ENCODE data around the gene UGT1A3. TPM values are rescaled to one million over a fixed set of nuclear protein-coding genes. Genes with fewer than 3 reads are reported as not detected.
"Not testable (repeated sequence)": the region's sequence is repeated elsewhere in the genome, so short reads cannot be mapped to it uniquely, and the experiment has no call there.

Gene UGT1A3
- total and polyA plus RNA-seq, 5 donors from 2014 or later = not detected

DNA sequence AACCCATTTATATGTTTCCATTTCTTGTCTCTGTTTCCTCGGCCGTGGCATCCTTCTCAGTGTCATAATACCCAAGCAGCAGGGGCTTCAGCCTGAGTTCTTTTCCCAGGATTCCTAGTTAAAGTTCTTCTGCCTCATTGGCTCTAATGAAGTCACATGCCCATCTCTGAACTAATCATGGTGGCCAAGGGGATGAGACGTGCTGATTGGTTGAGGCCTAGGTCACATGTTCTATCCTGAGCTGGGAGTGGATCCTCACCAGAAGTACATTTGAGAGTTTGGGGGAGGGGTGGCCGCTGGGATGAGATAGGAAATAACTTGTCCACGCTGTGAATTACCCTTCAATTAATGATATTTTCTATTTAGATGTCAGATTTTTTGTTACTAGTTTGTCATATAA, 19.9 kb upstream of the UGT1A3 start:
- Mint-ChIP-seq H3K27me3 (peaks cover 13% of the 10 kb centered on the region), H3K36me3 (no peaks in the 10 kb centered on the region), H3K4me1 (no peaks in the 10 kb centered on the region), H3K9me3 (peaks cover 0 to 4% (median 0%) of the 10 kb centered on the region in 7 donors), H3K4me3 (no peak overlapping the region), H3K27ac (no peak overlapping the region)
- Histone ChIP-seq H3K4me1 (ENCODE audit: control insufficient read depth, insufficient read depth, low read length, poor library complexity, severe bottlenecking) (no peaks in the 10 kb centered on the region), H3K9me3 (ENCODE audit: control insufficient read depth in 2 of 2, low read length in 2 of 2) (no peaks in the 10 kb centered on the region), H3K4me3 (ENCODE audit: low read depth, low read length) (no peak overlapping the region), H3K27ac (ENCODE audit: insufficient read depth, low read length, poor library complexity, severe bottlenecking) (no peak overlapping the region), H3K36me3 (ENCODE audit: control insufficient read depth, insufficient read depth, low read length) (no peaks in the 10 kb centered on the region), H3K27me3 (ENCODE audit: control insufficient read depth, insufficient read depth, low read length) (peaks cover 9% of the 10 kb centered on the region)
- no peak for DNase-seq
- no peak for ATAC-seq (ENCODE audit: low read depth in 2 of 2)

DNA sequence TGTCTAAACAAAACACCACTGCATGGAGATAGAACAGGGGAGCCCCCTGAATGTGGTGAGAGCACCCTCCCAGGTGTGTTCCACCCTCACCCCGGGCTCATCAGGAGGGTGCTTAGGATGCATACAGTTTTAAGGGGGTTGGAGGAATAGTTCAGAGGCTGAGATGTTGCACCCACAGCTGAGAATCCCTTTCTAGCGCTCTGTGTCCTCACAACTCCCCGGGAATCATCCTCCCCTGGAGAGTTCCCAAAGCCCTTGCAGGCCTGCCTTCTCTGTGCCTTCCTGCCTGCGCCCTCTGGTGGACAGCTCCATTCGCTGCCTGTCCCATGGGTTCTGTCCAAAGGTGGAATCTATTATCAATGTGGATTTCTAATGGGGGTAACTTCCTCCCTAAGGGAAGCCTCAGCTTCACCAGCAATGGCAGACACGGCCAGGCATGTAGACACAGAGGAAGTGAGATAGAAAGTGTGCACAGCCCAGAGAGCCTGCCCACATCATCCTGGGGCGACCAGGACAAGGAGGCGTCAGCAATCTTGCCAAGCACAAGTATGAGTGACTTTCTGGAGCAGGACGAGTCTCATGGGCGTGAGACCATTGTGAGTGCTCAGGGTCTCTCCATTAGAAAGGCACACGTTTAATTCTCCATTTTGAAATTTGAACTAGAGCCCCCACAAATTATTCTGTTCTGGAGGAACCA, 17.4 kb upstream of the UGT1A3 start:
- peaks cover 9% of the 10 kb centered on the region for H3K27me3 ChIP-seq (ENCODE audit: control insufficient read depth, insufficient read depth, low read length)
- Mint-ChIP-seq H3K4me1 (no peaks in the 10 kb centered on the region), H3K36me3 (no peaks in the 10 kb centered on the region), H3K27me3 (peaks cover 20% of the 10 kb centered on the region), H3K4me3 (no peak overlapping the region), H3K9me3 (peaks cover 0 to 1% (median 0%) of the 10 kb centered on the region in 7 donors), H3K27ac (no peak overlapping the region)
- H3K27ac ChIP-seq (ENCODE audit: insufficient read depth, low read length, poor library complexity, severe bottlenecking) = no peak overlapping the region
- H3K4me1 ChIP-seq (ENCODE audit: control insufficient read depth, insufficient read depth, low read length, poor library complexity, severe bottlenecking) = no peaks in the 10 kb centered on the region
- ATAC-seq (ENCODE audit: low read depth in 2 of 2) = peak in 1 of 2 donors; percentile 53
- H3K4me3 ChIP-seq (ENCODE audit: low read depth, low read length) = no peak overlapping the region
- no peaks in the 10 kb centered on the region for H3K9me3 ChIP-seq (ENCODE audit: control insufficient read depth in 2 of 2, low read length in 2 of 2)
- peak; percentile 29 to 52 (median 40) for DNase-seq
- no peaks in the 10 kb centered on the region for H3K36me3 ChIP-seq (ENCODE audit: control insufficient read depth, insufficient read depth, low read length)

DNA sequence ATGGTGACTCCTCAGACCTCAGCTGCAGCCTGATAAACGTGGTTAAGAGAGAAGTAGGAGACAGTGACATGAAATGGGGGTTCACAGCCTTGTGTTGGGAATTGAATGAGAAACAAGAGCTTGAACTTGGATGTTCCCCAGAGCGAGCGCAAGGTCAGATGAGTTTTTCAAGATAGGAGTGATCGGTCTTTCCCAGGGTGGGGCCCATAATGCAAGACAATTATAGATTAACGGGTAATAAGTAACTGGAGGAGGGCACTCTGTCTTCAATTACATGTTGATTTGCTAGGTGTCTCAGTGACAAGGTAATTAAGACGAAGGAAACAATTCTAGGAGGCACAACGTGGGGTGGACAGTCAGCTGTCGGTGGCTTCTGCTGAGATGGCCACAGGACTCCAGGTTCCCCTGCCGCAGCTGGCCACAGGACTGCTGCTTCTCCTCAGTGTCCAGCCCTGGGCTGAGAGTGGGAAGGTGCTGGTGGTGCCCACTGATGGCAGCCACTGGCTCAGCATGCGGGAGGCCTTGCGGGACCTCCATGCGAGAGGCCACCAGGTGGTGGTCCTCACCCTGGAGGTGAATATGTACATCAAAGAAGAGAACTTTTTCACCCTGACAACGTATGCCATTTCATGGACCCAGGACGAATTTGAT, 16.1 kb upstream of the UGT1A3 start, which contains the start of gene UGT1A5:
TSS of gene UGT1A5 (plus strand) at position 297 of the 651 bp plus-strand sequence. CDS start at position 382, 85 bp downstream.
- H3K27me3 Mint-ChIP-seq = peaks cover 24% of the 10 kb centered on the region

DNA sequence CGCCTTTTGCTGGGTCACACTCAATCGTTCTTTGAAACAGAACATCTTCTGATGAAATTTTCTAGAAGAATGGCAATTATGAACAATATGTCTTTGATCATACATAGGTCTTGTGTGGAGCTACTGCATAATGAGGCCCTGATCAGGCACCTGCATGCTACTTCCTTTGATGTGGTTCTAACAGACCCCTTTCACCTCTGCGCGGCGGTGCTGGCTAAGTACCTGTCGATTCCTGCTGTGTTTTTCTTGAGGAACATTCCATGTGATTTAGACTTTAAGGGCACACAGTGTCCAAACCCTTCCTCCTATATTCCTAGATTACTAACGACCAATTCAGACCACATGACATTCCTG, 15.6 kb upstream of the UGT1A3 start:
- Mint-ChIP-seq H3K4me3 (no peak overlapping the region), H3K27me3 (peaks cover 22% of the 10 kb centered on the region), H3K36me3 (no peaks in the 10 kb centered on the region)

More for the DNA sequence above, 16.1 kb upstream of the UGT1A3 start, which contains the start of gene UGT1A5:
- peaks cover 9% of the 10 kb centered on the region for H3K27me3 ChIP-seq (ENCODE audit: control insufficient read depth, insufficient read depth, low read length)
- no peaks in the 10 kb centered on the region for H3K9me3 ChIP-seq (ENCODE audit: control insufficient read depth in 2 of 2, low read length in 2 of 2)
- peaks cover 0 to 1% (median 0%) of the 10 kb centered on the region in 7 donors for H3K9me3 Mint-ChIP-seq
- no peaks in the 10 kb centered on the region for H3K36me3 ChIP-seq (ENCODE audit: control insufficient read depth, insufficient read depth, low read length)
- H3K4me3 ChIP-seq (ENCODE audit: low read depth, low read length) = no peak within 1 kb of the TSS
- no peak within 1 kb of the TSS for H3K27ac Mint-ChIP-seq
- no peaks in the 10 kb centered on the region for H3K4me1 Mint-ChIP-seq
- H3K27ac ChIP-seq (ENCODE audit: insufficient read depth, low read length, poor library complexity, severe bottlenecking) = no peak within 1 kb of the TSS
- H3K4me3 Mint-ChIP-seq = no peak within 1 kb of the TSS
- DNase-seq (no peak), ATAC-seq (ENCODE audit: low read depth in 2 of 2) (no peak)
- H3K4me1 ChIP-seq (ENCODE audit: control insufficient read depth, insufficient read depth, low read length, poor library complexity, severe bottlenecking) = no peaks in the 10 kb centered on the region
- H3K36me3 Mint-ChIP-seq = no peaks in the 10 kb centered on the region

DNA sequence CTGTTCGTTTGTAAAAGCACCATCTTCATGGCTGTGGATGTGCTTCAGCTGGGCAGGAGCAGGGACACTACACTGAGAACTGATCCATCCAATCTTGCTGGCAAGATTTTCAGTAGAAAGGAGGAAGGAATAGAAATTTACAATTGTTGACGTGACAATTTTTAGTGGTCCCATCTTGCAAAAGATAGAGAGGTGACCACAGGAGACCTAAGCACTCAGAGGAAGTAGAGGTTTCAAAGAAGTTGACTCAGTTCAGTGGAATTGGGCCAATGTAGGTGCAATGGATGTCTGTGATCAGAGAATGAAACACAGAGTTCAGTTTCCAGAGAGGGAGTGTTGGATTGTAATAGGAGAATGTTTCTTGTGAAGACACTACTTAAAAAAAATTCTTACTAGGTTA, 14.7 kb upstream of the UGT1A3 start:
- Histone ChIP-seq H3K4me1 (ENCODE audit: control insufficient read depth, insufficient read depth, low read length, poor library complexity, severe bottlenecking) (no peaks in the 10 kb centered on the region), H3K4me3 (ENCODE audit: low read depth, low read length) (no peak overlapping the region), H3K36me3 (ENCODE audit: control insufficient read depth, insufficient read depth, low read length) (no peaks in the 10 kb centered on the region), H3K9me3 (ENCODE audit: control insufficient read depth in 2 of 2, low read length in 2 of 2) (no peaks in the 10 kb centered on the region), H3K27me3 (ENCODE audit: control insufficient read depth, insufficient read depth, low read length) (peaks cover 5% of the 10 kb centered on the region), H3K27ac (ENCODE audit: insufficient read depth, low read length, poor library complexity, severe bottlenecking) (no peak overlapping the region)
- ATAC-seq (ENCODE audit: low read depth in 2 of 2) (no peak), DNase-seq (no peak)
- Mint-ChIP-seq H3K27me3 (peaks cover 17% of the 10 kb centered on the region), H3K9me3 (peaks cover 0 to 1% (median 0%) of the 10 kb centered on the region in 7 donors), H3K27ac (no peak overlapping the region), H3K36me3 (no peaks in the 10 kb centered on the region), H3K4me3 (no peak overlapping the region), H3K4me1 (no peaks in the 10 kb centered on the region)

More for the DNA sequence above, 15.6 kb upstream of the UGT1A3 start:
- Mint-ChIP-seq H3K9me3 (peaks cover 0 to 1% (median 0%) of the 10 kb centered on the region in 7 donors), H3K4me1 (no peaks in the 10 kb centered on the region), H3K27ac (no peak overlapping the region)
- Histone ChIP-seq H3K4me1 (ENCODE audit: control insufficient read depth, insufficient read depth, low read length, poor library complexity, severe bottlenecking) (no peaks in the 10 kb centered on the region), H3K27ac (ENCODE audit: insufficient read depth, low read length, poor library complexity, severe bottlenecking) (no peak overlapping the region), H3K4me3 (ENCODE audit: low read depth, low read length) (no peak overlapping the region), H3K27me3 (ENCODE audit: control insufficient read depth, insufficient read depth, low read length) (peaks cover 9% of the 10 kb centered on the region), H3K9me3 (ENCODE audit: control insufficient read depth in 2 of 2, low read length in 2 of 2) (no peaks in the 10 kb centered on the region), H3K36me3 (ENCODE audit: control insufficient read depth, insufficient read depth, low read length) (no peaks in the 10 kb centered on the region)
- no peak for ATAC-seq (ENCODE audit: low read depth in 2 of 2)
- no peak for DNase-seq

DNA sequence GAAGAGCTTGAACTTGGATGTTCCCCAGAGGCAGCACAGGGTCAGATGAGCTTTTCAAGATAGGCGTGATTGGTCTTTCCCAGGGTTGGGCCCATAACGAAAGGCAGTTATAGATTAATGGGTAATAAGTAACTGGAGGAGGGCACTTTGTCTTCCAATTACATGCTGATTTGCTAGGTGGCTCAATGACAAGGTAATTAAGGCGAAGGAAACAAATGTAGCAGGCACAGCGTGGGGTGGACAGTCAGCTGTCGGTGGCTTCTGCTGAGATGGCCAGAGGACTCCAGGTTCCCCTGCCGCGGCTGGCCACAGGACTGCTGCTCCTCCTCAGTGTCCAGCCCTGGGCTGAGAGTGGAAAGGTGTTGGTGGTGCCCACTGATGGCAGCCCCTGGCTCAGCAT, 10.3 kb upstream of the UGT1A3 start, which contains the start of gene UGT1A4:
TSS of gene UGT1A4 (plus strand) at position 185 of the 400 bp plus-strand sequence. CDS start at position 270, 85 bp downstream.
- H3K27me3 Mint-ChIP-seq = peaks cover 15% of the 10 kb centered on the region
- H3K9me3 Mint-ChIP-seq = peaks cover 0 to 1% (median 0%) of the 10 kb centered on the region in 7 donors
- Histone ChIP-seq H3K4me1 (ENCODE audit: control insufficient read depth, insufficient read depth, low read length, poor library complexity, severe bottlenecking) (no peaks in the 10 kb centered on the region), H3K27me3 (ENCODE audit: control insufficient read depth, insufficient read depth, low read length) (no peaks in the 10 kb centered on the region), H3K27ac (ENCODE audit: insufficient read depth, low read length, poor library complexity, severe bottlenecking) (no peak within 1 kb of the TSS), H3K4me3 (ENCODE audit: low read depth, low read length) (no peak within 1 kb of the TSS), H3K36me3 (ENCODE audit: control insufficient read depth, insufficient read depth, low read length) (no peaks in the 10 kb centered on the region), H3K9me3 (ENCODE audit: control insufficient read depth in 2 of 2, low read length in 2 of 2) (no peaks in the 10 kb centered on the region)
- H3K27ac Mint-ChIP-seq = no peak within 1 kb of the TSS
- no peaks in the 10 kb centered on the region for H3K4me1 Mint-ChIP-seq
- DNase-seq = no peak
- no peak for ATAC-seq (ENCODE audit: low read depth in 2 of 2)
- H3K4me3 Mint-ChIP-seq = peak within 1 kb of the TSS in 1 of 4 donors; percentile 13
- H3K36me3 Mint-ChIP-seq = no peaks in the 10 kb centered on the region

DNA sequence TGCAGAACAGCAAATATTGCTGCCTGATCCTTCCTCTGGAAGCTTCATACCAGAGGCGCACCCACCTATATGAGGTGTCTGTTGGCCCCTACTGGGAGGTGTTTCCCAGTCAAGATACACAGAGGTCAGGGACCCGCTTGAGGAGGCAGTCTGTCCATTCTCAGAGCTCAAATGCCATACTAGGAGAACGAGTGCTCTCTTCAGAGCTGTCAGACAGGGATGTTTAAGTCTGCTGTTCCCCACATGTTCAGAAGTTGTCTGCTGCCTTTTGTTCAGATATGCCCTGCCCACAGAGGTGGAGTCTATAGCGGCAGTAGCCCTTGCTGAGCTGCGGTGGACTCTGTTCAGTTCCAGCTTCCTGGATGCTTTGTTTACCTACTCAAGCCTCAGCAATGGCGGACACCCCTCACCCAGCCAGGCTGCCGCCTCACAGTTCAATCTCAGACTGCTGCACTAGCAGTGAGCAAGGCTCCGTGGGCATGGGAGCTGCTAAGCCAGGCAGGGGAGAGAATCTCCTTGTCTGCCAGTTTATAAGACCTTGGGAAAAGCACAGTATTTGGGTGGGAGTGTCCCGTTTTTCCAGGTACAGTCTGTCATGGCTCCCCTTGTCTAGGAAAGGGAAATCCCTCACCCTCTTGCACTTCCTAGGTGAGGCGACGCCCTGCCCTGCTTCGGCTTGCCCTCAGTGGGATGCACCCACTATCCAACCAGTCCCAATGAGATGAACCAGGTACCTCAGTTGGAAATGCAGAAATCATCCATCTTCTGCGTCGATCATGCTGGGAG, 8.2 kb downstream of the UGT1A3 start:
- H3K36me3 ChIP-seq (ENCODE audit: control insufficient read depth, insufficient read depth, low read length); H3K4me1 ChIP-seq (ENCODE audit: control insufficient read depth, insufficient read depth, low read length, poor library complexity, severe bottlenecking); H3K27ac Mint-ChIP-seq; DNase-seq; H3K27me3 ChIP-seq (ENCODE audit: control insufficient read depth, insufficient read depth, low read length); H3K4me1 Mint-ChIP-seq; H3K9me3 ChIP-seq (ENCODE audit: control insufficient read depth in 2 of 2, low read length in 2 of 2); ATAC-seq (ENCODE audit: low read depth in 2 of 2); H3K4me3 Mint-ChIP-seq; H3K9me3 Mint-ChIP-seq; H3K36me3 Mint-ChIP-seq; H3K27ac ChIP-seq (ENCODE audit: insufficient read depth, low read length, poor library complexity, severe bottlenecking); H3K4me3 ChIP-seq (ENCODE audit: low read depth, low read length): not testable (repeated sequence)
- peaks cover 11% of the 10 kb centered on the region for H3K27me3 Mint-ChIP-seq
